Raji (cell line): ENCODE data around the gene SPOP.

Experiments used
- POLR2A ChIP-seq: IDR thresholded peaks from 2 replicates; pipeline ENCODE4 v1.6.1; 2011; ENCODE audit warnings: low read depth, low read length, control low read depth; ENCODE audit not compliant: insufficient read depth

Gene SPOP

DNA sequence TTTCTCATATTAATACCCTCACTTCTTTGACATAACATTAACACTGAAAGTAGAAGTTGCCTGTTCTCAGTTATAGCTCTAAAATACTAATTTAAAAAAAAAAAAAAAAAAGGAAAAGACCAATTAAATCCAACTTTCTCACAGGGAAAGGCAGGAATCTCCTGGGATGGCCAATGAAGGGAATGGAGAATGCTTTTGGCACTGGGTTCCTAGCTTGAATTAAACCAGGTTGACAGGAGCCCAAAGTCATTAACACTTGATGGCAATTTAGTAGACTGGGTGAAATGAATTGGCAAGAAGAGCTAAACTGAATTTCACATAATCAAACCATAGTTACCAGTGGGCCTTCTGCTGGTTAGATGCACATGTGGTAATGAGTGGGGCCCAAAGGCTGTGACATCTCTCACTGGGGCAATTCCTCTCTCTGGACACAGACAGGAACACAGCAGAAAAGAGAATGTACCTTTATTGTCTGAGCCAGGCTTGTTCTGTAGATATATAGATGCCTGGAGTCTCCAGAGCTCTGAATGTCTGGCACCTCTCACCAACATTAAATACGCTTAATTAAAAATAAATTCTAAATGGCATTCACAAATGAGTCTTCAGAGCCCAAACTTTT is 64.6 kb downstream of the SPOP start:
- no peak for TF ChIP-seq POLR2A

DNA sequence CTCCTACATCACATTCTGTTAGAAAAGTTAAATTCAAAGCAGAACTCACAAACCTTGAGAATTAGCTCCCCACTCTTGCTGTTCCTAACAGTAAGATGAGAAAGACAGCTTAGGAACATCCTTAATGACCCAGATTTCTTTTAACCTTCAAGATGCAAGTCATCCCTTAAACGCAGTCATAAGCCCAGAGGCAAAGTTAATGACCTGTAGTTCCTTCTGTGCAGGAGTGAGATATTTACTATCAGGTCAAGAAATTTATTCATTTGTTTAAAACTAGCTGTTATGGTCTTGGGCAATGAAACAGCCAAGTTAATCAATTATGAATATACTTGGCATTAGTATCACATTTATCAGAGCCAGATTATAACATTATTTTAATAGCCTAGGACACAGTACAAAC is 65.2 kb downstream of the SPOP start:
- TF ChIP-seq POLR2A = no peak

DNA sequence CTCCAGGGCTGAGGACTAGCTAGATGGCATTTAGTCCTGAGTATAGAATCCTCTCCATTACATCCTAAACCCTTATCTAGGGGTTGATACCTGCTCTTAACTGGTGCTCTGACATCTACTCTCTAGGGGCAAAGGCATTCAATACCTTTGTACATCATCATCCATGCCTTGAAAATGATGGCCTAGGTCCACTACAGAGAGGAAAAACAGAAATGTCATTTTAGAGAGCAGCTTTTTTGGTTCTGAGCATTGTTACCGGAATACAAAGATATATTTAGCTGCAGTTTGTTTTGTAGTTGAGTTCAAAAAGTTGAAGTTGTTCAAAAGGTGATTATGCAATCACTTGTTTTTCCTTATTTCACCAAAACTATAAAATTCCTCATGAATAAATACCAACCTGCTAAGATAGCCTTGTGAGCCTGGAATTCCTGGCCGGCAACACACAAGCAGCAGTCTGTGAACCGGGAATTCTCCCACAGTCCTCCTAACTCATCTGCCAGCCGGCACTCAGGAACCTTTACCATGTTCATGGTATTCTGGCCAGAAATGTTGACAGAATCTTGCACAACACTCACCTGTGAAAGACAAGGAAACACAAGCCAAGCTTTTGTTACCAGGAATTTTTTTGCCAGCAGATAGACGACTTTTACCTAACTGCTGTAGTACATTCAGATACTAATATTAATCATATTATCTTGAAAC is 66.9 kb downstream of the SPOP start:
- no peak for TF ChIP-seq POLR2A

DNA sequence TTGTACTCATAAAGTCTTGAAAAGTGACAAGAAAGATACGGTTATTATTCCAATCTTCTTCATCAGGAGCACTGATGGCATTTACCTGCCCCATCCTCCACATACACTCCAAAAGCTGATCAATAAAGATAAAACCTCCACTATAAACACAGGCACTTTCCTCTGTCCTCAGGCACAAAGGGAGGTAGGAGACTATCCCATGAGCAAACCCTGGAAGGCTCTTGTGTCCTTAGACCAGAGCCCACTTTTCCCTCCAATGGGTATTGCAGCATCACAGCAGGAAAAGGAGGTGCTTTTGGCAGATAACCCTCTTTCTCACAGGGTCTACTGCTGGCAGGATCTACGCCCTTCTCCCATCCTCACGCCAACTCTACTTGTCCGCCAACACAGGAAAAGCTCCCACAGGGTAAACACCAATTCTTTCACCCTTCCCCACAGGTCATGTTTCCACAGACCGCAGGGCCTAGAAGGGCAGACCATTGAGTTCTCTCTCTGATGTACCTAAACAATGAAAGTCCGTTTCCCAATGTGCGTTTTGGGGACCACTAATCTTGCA is 73.5 kb downstream of the SPOP start:
- no peak for TF ChIP-seq POLR2A

DNA sequence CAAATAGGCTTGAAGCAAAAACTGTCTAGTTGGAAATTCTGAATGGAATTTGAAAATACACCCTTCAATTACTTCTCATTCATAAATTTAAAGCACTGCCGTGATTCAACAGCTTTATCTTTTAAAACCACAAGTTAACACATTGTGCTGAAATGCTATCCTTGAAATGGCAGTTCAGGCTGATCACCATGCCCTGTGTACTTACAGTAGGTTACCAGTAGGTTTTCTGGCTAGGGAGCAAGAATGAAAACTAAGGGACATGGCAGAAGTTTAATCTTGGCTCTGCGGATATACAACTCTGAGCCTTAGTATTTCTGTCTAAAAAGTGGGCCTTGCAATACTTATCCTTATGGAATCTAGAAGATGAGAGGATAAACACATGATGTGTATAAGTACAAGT is 74.2 kb downstream of the SPOP start:
- no peak for TF ChIP-seq POLR2A

DNA sequence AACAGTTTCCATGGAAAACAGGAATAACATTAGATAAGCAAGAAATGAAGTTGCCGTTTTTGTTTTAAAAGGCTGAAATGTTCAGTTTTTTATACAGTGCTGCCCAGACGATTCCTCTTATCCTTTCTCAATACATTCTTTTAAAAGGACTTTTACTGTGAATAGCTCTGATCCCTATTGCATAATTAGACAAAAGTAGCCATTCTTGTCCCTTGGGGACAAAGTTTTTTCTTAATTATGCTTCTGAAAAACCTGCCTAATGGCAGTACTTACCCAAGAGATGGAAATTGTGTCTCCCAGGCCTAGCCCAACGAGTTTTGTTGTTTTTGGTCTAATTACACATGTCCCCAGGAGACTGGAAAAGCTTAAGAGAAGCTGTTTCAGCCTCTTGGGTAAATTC is 74.7 kb downstream of the SPOP start:
- TF ChIP-seq POLR2A = no peak

DNA sequence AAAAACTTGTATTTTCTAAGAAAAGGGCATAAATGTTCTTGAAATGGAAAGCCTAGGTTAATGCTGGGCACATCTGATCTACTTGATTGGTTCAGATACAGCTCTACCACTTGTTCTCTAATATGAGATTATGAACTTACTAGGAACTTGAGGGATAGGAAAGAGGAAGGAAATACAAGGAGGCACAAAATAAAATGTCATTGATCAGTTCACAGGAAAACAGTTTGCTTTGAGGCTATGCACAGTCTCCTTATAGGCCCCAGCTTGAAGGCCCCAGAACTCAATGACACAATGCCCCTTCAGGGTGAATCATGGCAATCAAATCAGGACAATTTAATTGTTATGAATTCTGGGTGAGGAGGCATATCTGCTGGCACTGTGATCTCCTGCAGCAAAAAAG is 75.1 kb downstream of the SPOP start:
- TF ChIP-seq POLR2A = no peak

DNA sequence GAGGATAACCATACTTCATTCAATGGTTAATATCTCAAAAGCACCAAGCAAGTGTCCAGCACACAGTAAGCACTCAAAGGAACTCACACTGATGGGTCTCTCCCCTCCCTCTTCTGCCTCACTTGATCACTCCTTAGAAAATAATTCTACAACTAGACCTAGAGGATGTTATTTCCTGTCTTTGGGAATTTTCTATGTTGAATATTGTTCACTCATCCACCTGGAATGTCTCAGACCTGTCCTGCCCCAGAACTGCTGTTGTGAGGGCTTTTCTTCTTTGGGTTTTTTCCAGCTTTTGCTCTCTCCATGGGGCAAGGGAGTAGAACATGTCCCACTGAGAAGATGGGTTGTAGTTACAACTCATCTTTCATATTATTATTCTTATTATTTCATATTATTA is 76.9 kb downstream of the SPOP start:
- no peak for TF ChIP-seq POLR2A

DNA sequence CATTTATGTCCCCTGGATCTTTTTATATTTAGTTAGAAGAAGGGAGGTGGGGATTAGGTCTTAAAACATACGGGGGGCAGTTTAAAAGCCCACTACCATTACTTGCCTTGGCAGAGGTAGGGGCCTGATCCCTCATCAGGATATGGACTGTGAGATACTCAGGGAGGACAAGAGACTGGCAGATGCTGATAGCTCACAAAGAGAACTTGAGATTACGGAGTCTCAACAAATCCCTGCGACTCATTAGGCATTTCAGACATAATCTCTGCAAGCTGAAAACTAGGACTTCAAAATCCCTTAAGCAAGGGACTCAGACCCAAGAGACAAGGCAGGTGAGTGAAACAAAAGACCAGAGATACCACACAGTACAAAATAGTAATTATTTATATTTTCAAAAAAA is 79.0 kb downstream of the SPOP start:
- no peak for TF ChIP-seq POLR2A

DNA sequence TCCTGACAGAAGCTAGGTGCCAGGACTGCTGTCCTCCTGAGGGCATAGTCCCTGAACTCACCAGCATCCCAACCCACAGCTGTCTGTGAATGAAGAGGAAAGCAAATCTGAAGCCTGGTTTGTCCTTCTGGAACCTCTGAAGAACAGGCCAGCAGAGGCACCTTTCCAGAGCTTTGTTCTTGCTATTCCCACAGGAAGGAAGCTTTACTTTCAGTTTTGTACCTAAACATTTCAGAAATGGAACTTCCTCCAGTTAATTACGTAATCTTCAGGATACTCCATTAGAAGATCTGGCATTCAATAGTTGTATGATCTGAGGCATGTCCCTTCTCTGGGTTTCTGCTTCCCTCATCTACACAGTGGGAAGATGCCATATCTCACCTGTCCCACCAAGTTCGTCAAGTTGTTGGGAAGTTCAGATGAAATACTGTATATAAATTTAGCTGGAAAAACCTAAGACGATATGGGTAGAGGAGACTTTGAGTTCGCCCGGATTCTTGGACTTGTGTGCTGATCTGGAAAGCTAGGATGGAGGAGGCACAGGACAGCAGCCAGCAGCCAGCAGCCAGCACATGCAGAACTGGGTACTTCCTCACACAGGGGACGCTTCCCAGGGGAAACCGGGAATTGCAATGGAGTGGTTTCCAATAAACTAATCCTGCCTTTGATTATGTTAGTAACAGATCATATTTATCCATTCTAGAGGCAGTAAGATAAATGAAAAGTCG is 79.8 kb downstream of the SPOP start:
- TF ChIP-seq POLR2A = no peak

DNA sequence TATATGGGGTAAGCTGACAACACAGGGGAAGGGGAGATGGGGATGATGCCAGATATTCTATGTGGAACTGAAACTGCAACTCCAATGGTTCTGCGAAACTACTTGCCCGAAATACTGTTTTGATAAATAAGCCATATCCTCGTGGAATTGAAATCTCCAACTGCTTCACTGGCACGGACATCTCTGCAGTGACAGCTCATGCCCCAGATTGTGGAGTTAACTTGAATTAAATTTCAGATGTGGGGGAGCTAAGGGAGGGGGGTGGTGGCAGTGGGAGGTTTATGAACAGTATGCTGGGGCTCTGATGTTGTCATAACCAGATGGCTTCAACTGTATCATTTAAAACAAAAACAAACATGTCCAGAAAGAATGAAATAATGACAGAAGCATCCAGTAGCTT is 80.5 kb downstream of the SPOP start:
- no peak for TF ChIP-seq POLR2A

DNA sequence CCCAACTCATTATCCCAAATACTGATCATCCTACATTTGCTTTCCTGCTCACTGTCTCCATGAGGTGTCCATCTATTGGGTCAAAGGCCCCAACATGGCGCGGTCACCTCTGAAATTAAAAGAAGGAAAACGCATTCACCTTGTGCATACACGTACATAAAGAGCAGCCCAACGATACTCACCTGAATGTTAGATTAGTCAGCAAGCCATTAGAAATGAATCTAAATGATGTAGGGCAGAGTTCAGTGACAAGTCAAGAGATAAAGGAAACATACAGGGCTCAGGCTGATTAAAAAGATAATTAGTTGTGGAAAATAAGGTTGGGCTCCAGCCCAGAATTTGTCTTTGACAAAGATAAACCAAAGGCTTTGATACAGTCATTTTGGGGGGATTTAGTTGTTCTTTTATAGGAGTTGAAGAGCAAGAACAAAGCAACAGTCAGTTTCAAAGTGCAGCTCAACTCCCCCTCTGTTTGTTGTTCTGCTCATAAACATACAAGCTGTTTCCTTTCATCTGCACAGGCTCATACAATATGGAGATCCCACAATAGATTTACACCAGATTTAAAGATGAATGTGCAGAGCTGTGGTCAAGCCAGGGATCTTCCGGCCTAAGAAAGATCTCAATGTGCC is 81.2 kb downstream of the SPOP start:
- no peak for TF ChIP-seq POLR2A

DNA sequence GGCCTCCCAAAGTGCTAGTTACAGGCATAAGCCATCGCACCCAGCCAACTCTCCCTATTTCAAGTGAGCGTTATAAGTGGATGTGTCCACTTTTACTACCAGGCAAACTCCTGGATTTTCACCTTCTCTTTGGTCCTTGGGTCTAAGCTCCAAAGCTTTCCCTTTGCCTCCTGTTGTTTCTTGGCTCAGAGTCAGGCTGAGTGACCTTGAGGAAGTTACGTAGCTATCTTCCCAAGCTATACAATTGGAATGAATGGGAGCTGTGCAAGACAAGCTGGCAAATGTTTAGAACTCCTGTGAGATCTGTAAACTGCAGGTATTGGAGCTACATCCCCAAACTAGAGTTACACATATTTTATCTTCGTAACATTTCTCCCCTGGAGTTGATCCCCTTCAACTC is 81.9 kb downstream of the SPOP start:
- no peak for TF ChIP-seq POLR2A

DNA sequence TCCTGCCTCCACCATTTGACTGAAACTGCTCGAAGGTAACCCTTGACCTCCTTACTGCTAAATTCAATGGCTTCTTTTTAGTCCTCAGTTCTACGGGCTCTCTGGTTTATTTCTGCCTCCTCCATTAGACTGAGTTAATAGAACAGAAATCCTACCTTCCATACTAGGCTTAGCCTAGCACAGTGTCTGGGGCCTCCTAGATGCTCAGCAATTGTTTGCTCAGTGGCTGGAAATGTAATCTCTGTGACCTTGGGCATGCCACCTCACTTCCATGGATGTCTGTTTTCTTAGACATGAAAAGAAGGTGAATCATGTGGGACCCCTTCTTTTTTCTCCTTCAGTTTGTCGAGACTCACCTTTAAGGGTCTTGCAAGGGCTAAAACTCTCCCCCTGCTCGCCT is 82.6 kb downstream of the SPOP start:
- TF ChIP-seq POLR2A = no peak

DNA sequence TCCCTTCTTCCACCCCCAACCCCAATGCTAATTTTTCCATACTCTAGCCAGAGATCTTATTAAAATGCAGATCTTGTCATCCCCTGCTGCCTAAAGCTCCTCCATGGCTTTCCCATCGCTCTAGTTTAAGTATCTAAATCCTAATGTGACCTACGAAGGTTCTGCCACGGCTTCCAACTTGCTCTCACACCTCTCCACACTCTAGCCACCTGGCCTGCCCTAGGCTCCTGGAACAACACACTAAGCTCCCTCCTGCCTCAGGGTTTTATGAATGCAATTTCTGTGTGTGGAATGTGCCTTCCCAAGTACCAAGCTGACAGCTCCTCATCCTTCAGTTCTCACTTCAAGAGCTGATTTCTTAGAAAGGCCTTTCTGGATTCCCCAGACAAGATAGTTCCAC is 85.6 kb downstream of the SPOP start:
- no peak for TF ChIP-seq POLR2A

DNA sequence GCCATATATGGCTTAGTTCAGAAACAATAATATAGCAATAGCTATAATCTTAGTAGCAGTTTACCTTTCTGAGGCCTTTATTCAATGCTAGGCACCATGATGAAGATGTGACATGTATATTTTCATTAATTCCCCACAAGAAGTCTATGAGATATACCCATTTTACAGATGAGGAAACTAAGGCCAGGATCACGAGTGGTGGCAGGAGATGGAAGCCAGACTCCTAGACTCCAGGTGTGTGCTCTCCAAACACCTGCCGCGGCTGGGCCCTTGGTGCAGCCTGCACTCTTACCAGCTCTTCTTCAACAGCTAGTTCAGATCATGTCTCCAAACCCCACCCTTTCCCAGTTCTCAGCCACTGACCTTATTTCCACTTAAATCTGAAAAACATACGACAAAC is 87.0 kb downstream of the SPOP start:
- TF ChIP-seq POLR2A = no peak
